SK-N-MC (cell line): Measurements from ENCODE around the gene UGGT1.

ENCODE experiments used
- EZH2 ChIP-seq: fragments of 200-600 bp; sonication (generic); IDR thresholded peaks from one replicate; pipeline ENCODE4 v1.6.1; 2017; ENCODE audit warnings: antibody characterized with exemption
- POLR2AphosphoS5 ChIP-seq: IDR thresholded peaks from 2 replicates; pipeline ENCODE4 v1.6.1; 2012; ENCODE audit warnings: mild to moderate bottlenecking, low read depth, low read length, borderline replicate concordance

- TF ChIP-seq POLR2AphosphoS5, result no peak
- TF ChIP-seq EZH2, result no peak
Measured at GRCh38 chr2:128064353-128064752, 26.6 kb upstream of the UGGT1 start.
